OCI-LY7 (cell line): ENCODE results near the gene ZNF415. TPM values are rescaled to one million over a fixed set of nuclear protein-coding genes. Genes with fewer than 3 reads are reported as not detected.

Source experiments
- BruUV-seq: library from RNA; stranded (reverse); fragments of 400-500 nt; replicated peaks from 2 replicates; lab custom pipeline; 2021; lab: Mats Ljungman, UMichigan
- CTCF ChIA-PET: fragments of 300-600 bp; sonication (Branson Sonifier 250); formaldehyde crosslinking; loops from one replicate; lab custom pipeline; 2022; ENCODE audit warnings: antibody characterized with exemption; ENCODE audit not compliant: unreplicated experiment; lab: Charles Lee
- POLR2A ChIA-PET: fragments of 300-600 bp; sonication (Branson Sonifier 250); formaldehyde crosslinking; loops from one replicate; lab custom pipeline; 2022; ENCODE audit warnings: antibody characterized with exemption; lab: Charles Lee
- DNase-seq: peaks from one replicate; pipeline ENCODE4 v3.0.0-alpha.2; 2015; ENCODE audit warnings: low spot score
- H2AFZ ChIP-seq: fragments of 200-600 bp; sonication (generic), shearing (Covaris generic); 2 replicates; pipeline ENCODE4 v1.6.1; 2014; ENCODE audit warnings: mild to moderate bottlenecking, antibody characterized with exemption, low read length, moderate library complexity
- H3K27ac ChIP-seq: fragments of 200-600 bp; sonication (generic); 2 replicates; pipeline ENCODE4 v1.5.1; 2014; ENCODE audit warnings: mixed run types, low read depth, mild to moderate bottlenecking, moderate library complexity, low read length, inconsistent platforms; ENCODE audit not compliant: poor library complexity, severe bottlenecking
- H3K36me3 ChIP-seq: fragments of 200-600 bp; sonication (generic); 2 replicates; pipeline ENCODE4 v1.6.1; 2014; ENCODE audit warnings: mild to moderate bottlenecking, antibody characterized with exemption, low read length, moderate library complexity, mixed read lengths; ENCODE audit not compliant: insufficient read depth
- H3K4me1 ChIP-seq: fragments of 200-600 bp; sonication (generic); 2 replicates; pipeline ENCODE4 v1.5.1; 2014; ENCODE audit warnings: mild to moderate bottlenecking, low read length; ENCODE audit not compliant: insufficient read depth, poor library complexity, severe bottlenecking
- H3K4me2 ChIP-seq: fragments of 200-600 bp; sonication (generic); 2 replicates; pipeline ENCODE4 v1.6.1; 2014; ENCODE audit warnings: mild to moderate bottlenecking, low read length
- H3K4me3 ChIP-seq: fragments of 200-600 bp; sonication (generic); 2 replicates; pipeline ENCODE4 v1.5.1; 2014; ENCODE audit warnings: mild to moderate bottlenecking, low read depth, low read length; ENCODE audit not compliant: poor library complexity, severe bottlenecking
- H3K79me2 ChIP-seq: fragments of 200-600 bp; sonication (generic); 2 replicates; pipeline ENCODE4 v1.6.1; 2016; ENCODE audit warnings: low read depth, mild to moderate bottlenecking, low read length, moderate library complexity, mixed read lengths; ENCODE audit not compliant: insufficient read depth
- H3K9me2 ChIP-seq: fragments of 200-600 bp; sonication (generic); 2 replicates; pipeline ENCODE4 v1.6.1; 2016; ENCODE audit warnings: mild to moderate bottlenecking, low read length, mixed read lengths; ENCODE audit not compliant: insufficient read depth
- H3K9me3 ChIP-seq: fragments of 200-600 bp; sonication (generic); 2 replicates; pipeline ENCODE4 v1.6.1; 2014; ENCODE audit warnings: mild to moderate bottlenecking, mixed run types, low read length, mixed read lengths
- H4K20me1 ChIP-seq: fragments of 200-600 bp; sonication (generic); 2 replicates; pipeline ENCODE4 v1.6.1; 2014; ENCODE audit warnings: mild to moderate bottlenecking, antibody characterized with exemption, low read length, moderate library complexity, mixed read lengths; ENCODE audit not compliant: insufficient read depth
- EZH2phosphoT487 ChIP-seq: fragments of 200-600 bp; sonication (generic); IDR thresholded peaks from 2 replicates; pipeline ENCODE4 v1.6.1; 2018; ENCODE audit warnings: low read depth, borderline replicate concordance, mild to moderate bottlenecking, mixed run types, antibody characterized with exemption, low read length, moderate library complexity, mixed read lengths
- intact Hi-C: fragments of 100-400 bp; cut with micrococcal nuclease; formaldehyde crosslinking; loops from one replicate; pipeline ENCODE4 v1.10.0; 2022; ENCODE audit not compliant: unreplicated experiment
- total RNA-seq, 2 experiments: library from RNA; depleted of rRNA in 1 of 2; stranded (reverse); fragments of >200 nt in 1 of 2; shearing (Covaris generic) in 1 of 2; gene quantifications; 2 replicates each; pipeline ENCODE4 v1.2.3, GENCODE V29; 2014 to 2022
- TF ChIP-seq, protein P1 (sequence below): fragments of 200-600 bp; sonication (generic); conservative IDR thresholded peaks from 2 replicates; pipeline ENCODE4 v1.5.1; 2014; ENCODE audit warnings: mild to moderate bottlenecking, antibody characterized with exemption, low read length, moderate library complexity, mixed read lengths

ZNF415 gene
- total RNA-seq, 2 experiments from 2014 or later, result 0.51 to 0.63 TPM

DNA sequence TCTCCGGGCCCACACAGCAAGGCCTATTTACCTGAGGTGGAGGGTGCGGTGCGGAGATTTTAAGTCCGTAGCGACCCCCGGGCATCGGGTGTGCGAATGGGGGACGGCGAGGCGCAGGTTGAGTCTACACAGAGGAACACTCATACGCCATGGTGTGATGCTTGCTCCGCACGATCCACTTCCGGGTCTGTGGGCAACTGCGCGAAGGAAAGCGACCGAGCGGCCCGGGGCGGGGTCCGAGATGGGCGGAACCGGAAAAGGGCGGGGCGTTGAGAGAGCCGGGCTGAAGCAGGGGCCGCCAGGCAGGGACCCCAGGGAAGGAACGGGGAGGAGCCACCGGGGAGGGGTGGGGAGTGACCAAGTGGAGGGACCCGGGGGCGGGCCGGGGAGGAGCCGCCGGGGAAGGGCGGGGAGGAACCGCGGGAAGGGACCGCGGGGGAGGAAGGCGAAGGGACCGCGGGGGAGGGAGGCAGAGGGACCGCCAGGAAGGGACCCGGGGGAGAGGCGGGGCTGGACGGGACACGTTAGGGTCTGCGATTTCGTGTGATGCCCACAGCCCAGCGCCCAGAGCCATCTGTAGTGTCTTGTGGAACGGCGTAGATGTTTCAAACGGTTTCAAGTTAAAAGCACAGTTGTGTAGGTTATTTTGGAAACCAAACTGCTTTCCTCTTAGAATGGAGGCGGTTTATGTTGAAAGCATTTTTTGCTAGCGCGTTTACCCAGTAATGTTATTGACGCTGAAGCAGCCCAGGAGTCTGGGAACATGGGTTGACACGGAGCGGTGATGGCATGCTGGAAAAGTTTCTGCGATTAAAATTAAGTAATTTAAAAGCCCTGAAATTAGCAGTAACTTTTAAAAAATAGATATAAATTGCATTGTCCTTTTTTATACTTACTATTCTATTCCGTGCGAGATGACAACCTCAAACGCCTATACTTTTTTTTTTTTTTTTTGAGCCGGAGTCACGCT is 29.2 kb downstream of the ZNF415 start, which contains the start of gene ZNF160:
TSS of gene ZNF160 (minus strand) at position 189 of the 970 bp plus-strand sequence. CDS start 17,146 bp downstream, outside the sequence.
- peaks cover 16% of the 10 kb centered on the region for H3K4me1 ChIP-seq
- BruUV-seq, result no TSS peak
- no peaks in the 10 kb centered on the region for H3K9me2 ChIP-seq
- TF ChIP-seq, protein P1, sequence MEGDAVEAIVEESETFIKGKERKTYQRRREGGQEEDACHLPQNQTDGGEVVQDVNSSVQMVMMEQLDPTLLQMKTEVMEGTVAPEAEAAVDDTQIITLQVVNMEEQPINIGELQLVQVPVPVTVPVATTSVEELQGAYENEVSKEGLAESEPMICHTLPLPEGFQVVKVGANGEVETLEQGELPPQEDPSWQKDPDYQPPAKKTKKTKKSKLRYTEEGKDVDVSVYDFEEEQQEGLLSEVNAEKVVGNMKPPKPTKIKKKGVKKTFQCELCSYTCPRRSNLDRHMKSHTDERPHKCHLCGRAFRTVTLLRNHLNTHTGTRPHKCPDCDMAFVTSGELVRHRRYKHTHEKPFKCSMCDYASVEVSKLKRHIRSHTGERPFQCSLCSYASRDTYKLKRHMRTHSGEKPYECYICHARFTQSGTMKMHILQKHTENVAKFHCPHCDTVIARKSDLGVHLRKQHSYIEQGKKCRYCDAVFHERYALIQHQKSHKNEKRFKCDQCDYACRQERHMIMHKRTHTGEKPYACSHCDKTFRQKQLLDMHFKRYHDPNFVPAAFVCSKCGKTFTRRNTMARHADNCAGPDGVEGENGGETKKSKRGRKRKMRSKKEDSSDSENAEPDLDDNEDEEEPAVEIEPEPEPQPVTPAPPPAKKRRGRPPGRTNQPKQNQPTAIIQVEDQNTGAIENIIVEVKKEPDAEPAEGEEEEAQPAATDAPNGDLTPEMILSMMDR, result no peak
- TF ChIP-seq EZH2phosphoT487, result no peak
- ChIA-PET POLR2A (no interaction called here), CTCF (no interaction called here)
- peak within 1 kb of the TSS; percentile 92 for H2AFZ ChIP-seq
- H3K27ac ChIP-seq, result peak within 1 kb of the TSS; percentile 60
- peak within 1 kb of the TSS; percentile 99 for H3K4me3 ChIP-seq
- peaks cover 18% of the 10 kb centered on the region for H3K36me3 ChIP-seq
- peak; percentile 96 for DNase-seq
- no peaks in the 10 kb centered on the region for H4K20me1 ChIP-seq
- H3K4me2 ChIP-seq, result peak within 1 kb of the TSS; percentile 91
- H3K79me2 ChIP-seq, result peaks cover 36% of the 10 kb centered on the region; the same call in 1 of the 2 replicates
- intact Hi-C loops, result no loop called here
- H3K9me3 ChIP-seq, result no peaks in the 10 kb centered on the region

DNA sequence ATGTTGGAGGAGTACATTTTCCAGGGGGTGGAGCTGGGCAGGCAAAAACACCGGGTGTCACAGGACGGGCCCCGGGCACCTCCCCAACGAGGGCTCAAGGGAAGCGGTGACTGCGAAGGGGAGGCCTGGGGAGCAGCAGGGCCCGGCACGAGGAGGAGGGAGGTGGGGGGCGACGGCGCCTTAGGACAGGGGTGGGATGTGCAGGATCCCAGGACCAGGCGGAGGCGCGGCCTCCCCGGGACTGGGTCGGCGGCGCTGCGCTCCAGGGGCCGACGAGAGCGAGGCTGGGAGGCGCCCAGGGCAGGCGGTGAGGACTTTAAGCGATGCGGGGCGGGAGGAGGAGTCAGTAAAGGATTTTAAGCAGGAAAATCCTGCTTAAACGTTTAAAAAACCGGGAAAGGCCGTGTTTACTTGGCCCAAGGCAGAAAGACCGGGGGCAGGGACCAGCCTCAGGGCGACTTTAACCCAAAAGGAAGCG is 29.9 kb downstream of the ZNF415 start:
- peaks cover 36% of the 10 kb centered on the region; the same call in 1 of the 2 replicates for H3K79me2 ChIP-seq
- no peaks in the 10 kb centered on the region for H3K9me3 ChIP-seq
- peak; percentile 63 for DNase-seq
- ChIA-PET POLR2A (no interaction called here), CTCF (no interaction called here)
- intact Hi-C loops, result no loop called here
- TSS peak; percentile 63 for BruUV-seq
- H3K4me3 ChIP-seq, result peak overlapping the region; percentile 99
- H3K4me2 ChIP-seq, result peak overlapping the region; percentile 91
- H3K36me3 ChIP-seq, result peaks cover 22% of the 10 kb centered on the region
- TF ChIP-seq EZH2phosphoT487, result no peak
- TF ChIP-seq, protein P1, result no peak
- peak overlapping the region; percentile 77 for H2AFZ ChIP-seq
- no peaks in the 10 kb centered on the region for H4K20me1 ChIP-seq
- peak overlapping the region; percentile 60 for H3K27ac ChIP-seq
- no peaks in the 10 kb centered on the region for H3K9me2 ChIP-seq
- H3K4me1 ChIP-seq, result peaks cover 16% of the 10 kb centered on the region
